Cortex of kidney (tissue), 1 donor: Measurements from ENCODE around the gene SRP9.
"Not testable (repeated sequence)": the region's sequence is repeated elsewhere in the genome, so short reads cannot be mapped to it uniquely, and the experiment has no call there.

Experiments
- DNase-seq: peaks from one replicate; lab custom pipeline; 2025; lab: John Stamatoyannopoulos, UW

Gene SRP9

DNA sequence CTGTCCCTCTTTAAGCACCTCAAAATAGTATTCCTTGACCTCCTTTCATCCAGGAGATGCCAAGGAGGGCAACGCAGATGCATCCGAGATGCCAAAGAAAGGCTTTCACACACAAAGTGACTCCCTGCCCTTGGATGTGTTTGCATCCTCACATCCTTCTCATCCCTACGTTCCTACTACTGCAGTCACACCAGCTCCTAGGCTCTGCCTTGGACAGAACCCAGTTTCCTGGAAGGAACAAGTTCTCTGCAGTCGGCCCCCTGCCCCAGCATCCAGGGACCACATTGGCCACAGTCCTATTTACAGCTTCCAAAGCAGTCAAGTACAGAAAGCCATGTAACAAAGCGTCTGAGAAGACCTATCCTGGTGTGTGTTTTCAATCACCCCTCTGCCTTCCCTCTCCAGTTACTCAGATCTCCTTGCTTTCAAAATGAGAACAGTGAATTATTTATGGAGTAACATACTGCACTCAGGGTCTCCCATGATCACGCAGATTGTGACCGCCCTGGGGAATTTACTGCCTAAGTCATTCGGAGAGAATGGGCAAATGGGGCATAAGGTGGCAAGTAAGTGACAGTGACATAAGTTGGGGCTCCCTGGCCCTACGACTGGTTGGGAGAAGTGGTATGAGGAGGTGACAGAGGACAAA lies 21.8 kb upstream of the SRP9 start:
- DNase-seq, result no peak

DNA sequence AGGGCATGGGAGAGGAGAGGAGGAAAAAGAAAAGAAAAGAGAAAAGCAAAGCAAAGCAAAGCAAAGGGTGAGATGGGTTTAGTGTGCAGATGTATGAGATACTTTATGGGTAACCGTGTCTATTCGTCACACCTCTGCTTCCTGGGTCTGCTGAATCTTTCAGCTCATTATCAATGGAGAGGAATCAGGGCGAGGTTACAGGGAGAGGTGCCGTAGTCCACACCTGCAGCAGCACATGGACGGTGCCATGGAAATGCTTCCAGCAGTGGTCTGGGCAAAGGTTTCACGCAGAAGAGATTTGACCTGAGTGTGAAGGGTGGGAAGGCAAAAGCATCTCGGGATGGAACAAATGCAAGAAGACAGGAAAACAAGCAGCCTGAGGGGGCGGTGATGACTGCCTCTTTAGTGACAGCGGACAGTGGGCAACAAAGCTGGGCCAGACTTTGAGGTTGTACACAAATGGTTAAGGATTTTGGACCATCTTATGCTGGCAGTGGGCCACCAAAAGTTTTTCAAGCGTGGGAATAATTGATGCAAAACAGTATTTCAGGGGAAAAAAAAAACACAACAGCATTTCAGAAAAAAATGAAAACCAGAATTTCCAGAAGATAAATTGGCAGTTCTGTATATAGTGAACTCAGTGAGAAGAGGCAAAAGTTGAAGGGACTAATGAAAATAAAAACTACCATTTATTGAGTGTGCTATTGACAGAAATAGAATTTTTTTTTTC lies 19.5 kb upstream of the SRP9 start:
- DNase-seq, result no peak

DNA sequence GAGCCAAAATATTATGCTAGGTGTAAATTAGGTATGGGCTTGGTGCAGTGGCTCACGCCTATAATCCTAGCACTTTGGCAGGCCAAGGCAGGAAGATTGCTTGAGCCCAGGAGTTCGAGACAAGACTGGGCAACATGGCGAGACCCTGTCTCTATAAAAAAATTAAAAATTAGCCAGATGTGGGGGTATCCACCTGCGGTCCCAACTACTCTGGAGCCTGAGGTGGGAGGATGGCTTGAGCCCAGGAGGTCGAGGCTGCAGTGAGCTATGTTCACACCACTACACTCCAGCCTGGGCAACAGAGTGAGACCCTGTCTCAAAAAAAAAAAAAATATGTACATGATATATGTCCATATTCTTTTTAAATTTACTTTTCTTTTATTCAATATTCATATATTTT lies 17.7 kb upstream of the SRP9 start:
- DNase-seq, result not testable (repeated sequence)

DNA sequence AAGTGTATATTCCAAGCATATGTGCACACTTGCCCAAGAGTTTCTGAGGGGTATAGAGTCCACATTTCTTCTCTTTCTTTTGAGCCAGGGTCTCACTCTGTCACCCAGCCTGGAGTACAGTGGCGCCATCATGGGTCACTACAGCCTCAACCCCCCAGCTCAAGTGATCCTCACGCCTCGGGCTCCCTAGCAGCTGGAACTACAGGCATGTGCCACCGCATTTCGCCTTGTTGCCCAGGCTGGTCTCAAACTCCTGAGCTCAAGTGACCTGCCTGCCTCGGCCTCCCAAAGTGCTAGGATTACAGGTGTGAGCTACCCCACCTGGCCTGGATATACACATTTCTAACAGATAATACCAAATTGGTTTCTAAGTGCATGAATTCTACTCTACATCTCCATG lies 17.1 kb upstream of the SRP9 start:
- DNase-seq, result no peak

DNA sequence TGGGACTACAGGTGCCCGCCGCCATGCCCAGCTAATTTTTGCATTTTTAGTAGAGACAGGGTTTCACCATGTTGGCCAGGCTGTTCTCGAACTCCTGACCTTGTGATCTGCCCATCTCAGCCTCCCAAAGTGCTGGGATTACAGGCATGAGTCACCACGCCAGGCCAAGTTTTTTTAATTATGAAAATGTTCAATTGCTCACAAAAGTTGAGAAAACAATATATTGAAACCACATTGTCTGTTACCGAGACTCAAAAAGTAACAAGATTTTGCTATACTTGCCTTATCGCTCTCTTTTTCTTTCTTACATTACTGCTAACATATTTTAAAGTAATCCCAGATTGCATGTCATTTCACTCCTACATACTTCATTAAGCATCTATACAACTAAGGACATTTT lies 16.2 kb upstream of the SRP9 start:
- not testable (repeated sequence) for DNase-seq

DNA sequence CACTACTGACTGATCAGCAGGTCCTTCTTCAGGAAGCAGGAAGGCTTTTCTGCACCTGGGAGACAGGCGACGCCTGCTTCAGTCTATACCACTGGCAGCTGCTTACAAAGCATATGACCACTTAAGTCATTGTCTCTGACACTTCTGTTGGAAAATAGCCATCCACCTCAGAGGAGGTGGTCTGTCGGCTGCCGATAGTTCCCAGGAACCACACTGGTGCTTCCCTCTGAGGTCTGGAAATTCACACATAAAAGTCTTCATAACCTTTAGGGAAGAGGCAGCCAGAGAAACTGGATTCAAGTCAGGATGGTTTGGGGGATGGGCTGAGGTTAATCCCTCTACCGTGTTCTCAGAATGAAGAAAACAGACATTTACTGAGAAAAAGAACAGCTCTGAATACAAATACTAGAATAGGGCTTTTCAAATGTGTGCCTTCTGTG lies 15.6 kb upstream of the SRP9 start:
- DNase-seq, result no peak

DNA sequence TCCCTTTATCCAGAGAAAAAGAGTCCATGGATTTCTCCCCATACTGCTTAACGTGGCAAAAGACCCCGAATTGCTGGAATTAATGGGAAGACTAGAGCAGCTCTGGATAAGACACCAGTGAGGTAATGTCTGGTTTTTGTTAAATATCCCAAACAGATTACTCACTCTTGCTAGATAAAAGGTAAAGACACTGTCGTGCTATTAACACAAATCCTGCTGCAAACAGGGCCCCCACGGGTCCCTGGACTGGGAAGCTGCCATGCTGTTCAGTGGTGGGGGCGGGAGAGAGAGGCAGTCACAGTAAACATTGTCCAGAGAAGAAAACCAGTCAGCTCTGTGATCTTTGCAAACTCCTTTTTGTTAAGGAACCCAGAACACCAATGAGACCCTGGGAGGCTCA lies 15.2 kb upstream of the SRP9 start:
- DNase-seq, result no peak

DNA sequence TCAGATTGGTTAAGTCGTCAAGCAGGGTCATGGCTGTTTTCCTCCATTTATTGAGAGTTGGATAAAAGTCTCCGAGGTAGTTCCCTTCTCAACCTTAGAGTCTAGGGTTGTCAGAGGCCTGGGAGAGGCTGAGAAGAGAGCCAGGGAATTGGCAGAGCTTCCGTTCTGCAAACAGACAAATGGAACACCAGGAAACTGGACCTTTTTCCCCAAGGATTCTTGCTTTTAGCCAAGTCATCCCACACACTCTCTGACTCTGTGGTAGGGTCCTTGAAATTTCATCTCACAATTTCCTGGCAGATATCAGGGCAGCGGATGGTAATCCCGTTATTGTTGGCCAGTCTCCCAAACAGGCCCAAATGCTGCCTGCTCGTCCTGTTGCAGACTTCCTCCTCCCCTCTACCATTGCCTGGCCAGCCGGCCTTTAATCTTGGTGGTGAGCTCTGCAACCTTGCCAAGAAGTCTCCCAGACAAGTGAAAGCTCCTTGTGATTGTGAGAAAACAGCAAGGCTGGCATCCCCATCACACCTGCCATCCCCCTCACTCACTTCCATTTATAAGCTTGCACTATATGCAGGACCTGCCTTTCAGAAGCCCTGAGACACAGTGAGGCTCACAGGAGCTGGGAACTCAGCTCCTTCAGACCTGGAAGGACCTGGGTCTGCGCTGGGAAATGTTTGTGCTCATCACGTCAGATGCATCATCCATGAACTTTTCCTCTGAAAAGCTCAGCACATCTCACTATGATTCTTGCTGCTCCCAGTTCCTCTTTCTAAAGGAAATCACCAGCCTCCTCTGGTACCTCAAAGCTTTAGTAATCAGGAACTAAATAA lies 13.7 kb upstream of the SRP9 start:
- DNase-seq, result no peak

DNA sequence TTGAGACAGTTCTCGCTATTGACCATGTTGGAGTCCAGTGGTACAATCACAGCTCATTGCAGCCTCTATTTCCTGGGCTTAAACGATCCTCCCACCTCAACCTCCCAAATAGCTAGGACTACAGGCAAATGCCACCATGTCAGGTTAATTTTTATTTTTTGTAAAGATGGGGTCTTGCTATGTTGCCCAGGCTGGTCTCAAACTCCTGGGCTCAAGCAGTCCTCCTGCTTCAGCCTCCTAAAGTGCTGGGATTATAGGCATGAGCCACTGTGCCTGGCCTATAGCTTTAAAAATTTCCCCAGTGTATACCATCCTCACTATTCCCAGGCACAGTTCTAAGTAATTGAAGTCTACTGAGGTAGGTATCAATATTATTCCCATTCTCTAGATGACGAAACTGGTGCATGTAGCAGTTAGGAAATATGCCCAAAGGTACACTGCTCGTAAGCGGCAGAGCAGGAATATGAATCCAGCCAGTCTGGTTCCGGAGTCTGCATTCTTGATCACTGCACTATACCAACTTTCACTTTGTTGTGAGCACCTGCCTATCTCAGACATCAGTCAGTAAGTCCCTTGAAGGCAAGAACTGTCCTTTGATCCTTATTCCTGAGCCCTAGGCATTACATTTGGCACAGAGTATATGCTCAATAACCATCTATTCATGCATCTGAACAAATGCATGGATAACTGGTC lies 11.5 kb upstream of the SRP9 start:
- DNase-seq, result no peak

DNA sequence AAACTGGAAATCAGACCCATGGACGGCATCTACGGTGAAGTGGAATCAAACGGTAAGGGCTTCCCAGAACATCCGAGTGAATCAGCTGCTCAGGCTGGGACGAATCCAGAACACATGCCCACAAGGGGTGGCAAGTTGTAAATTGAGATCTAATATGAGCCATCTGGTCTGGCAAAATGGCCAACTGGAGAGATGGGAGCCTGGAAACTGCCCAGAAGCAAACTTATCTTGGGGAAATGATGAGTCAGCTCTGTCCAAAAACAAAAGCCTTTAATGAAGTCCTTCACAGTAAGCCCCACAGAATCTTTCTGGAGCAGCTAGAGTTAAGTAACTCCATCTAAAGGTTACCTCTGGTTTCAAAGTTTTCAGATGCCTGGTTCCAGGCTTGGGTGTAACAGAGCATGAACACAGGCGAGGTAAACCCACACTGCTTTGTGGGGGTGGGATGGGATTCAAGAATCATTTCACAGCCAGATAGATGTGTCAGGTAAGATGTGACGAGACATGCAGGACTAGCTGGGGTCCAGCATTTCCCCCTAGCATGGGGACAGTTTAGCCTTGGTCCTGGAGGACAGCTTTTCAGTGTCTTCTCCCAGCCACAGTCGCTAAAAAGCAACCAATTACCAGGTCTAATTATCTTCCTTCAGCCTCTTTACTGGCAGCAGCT lies 10.5 kb upstream of the SRP9 start:
- DNase-seq, result no peak

DNA sequence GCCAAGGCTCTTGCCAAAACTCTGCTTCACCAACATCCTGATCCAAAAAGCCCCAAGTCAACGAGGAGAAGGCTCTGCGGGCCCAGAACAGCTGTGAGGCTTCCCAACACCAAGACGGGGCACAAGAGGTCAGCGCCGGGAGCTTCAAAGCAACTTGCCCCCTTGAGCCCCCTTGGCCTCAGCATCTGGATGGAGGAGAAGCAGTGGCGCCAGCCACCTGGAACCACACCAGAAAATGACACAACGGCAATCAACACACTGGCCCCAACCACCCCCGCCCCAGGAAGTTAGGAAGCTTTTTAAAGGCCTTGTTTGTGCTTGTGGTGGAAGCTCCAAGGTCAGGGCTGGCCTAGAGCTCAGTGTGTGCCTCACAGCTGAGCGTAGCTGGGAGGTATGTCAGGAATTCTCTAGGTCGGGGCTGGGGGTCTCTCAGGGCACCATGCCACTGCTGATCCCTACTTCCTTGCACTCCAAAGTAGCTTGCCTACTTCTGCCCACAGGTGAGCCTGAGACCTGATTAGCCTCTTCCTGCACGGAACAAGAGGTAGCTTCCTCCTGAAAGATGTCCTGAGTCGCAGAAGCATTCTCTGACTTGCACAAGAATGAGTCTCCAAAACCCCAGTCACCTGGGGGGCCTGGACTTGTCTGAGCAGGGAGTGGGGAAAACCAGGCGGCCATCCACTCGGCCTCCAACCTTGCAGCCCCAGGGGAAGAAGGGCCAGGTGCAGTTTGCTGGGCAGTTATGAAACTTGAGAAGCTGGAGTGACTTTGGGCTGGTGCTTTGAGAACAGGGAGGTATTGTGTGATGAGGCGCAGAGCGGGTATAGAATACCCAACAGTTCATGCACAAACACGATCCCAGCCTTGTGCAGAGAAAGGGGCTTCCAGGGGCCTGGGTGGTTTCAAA lies 9.7 kb upstream of the SRP9 start:
- no peak for DNase-seq

DNA sequence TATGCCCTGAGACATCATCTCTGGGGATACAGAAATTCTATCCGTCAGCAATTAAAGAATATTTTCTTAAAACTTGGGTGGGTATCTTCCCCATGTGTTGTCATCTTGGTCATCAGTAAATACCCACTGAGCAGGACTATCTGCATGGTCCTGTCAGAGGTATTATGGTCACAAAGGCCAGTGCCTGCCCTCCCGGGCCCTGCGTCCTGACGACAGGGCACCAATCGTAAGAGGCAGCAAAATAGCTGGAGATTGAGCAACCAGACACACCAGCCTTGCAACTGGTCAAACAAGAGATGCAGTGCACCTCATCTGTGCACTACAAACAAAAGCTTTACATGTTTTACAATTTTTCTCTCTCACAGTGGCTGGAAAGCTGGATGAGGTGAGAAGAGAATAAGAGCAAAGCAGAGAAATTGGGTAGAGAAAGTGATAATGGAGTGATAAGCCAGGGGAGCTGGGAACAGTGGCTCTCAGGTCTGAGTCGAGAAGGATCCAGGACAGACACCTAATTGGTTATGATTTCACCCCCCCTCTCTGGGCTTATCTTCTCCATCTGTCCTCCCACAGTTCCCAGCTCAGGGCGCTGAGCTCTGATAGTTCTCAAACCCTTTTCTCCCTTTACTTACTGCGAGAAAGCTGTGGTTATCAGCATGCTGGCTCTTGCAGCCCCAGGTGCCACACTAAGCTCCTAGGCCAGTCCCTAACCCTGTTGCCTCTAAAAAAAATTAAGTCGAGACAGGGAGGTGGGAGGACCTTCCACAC lies 8.8 kb upstream of the SRP9 start:
- no peak for DNase-seq

DNA sequence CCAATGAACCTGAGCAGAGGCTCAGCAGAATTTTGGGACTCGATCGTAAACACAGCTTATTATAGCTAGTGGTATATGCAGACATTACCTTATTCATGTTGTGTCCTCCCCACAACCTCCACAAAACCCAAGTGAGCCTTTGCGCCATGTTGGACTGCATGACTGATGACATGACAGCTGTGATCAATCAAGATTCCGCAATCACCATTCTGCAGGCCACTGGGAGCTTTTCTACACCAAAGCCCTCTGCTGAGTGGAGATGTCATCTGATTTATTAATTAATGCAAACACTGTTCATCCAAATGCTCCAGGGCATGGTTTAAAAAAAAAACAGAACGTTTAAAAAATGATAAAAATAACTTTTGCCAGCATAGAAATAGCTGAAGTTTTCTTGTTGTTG lies 7.9 kb upstream of the SRP9 start:
- DNase-seq, result no peak

DNA sequence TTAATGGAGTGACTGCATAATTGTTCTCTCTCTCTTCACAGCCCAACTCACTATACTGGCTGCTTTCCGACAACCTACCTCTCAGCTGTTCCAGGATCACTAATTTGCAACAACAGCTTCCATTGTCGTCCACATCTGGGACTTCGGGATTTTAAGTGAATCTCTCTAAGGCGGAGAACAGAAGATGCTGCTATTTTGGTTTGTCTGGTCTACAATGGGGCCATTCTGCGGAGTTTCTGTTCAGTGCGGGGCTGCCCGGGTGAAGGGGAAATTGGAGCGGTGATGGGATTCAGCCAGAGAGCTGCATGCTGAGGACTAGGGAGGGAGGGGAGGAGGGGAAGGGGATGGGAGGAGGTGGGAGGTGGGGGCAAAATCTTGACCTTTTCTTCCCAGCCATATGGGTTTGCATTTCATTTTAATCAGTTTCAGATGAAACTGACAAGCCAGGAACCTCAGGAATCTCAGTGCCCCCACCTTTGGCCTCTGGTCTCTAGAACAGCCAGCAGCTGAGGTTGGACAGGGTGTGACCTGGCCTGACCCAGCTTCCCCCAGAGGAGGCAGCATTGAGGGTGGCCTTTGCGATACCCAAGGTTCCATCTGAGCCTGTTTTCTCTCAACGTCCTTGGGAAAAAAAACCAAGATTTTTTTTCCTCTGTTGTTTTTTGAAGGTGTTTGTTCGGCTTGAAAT lies 6.9 kb upstream of the SRP9 start:
- DNase-seq, result no peak

DNA sequence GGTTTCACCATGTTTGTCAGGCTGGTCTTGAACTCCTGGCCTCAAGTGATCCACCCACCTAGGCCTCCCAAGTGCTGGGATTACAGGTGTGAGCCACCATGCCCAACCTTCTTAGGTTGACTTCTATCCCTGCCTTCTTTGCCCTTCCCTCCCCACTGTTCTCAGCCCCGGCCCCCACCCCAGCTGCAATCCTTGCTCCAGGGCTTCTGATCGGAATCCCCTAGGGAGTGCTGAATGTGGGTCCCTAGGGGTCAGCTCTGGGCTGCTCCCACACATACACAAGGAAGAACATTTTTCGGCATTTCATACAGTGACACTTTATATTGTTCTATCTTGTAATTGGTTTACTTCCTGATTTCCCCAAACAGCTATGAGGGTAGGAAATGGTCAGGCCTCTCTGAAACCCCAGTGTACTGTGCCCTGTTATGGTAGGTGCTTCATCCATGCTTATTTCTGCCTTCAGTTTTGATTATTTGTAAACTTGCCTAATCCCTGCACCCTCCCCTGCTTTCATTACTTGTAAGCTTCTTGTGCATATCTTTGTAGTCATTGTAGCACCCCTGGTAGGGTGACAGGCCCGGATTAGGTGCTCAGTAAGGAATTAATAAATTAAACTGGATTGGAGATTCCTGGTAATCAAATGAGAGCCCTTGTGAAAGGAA lies 5.8 kb upstream of the SRP9 start:
- DNase-seq, result no peak

DNA sequence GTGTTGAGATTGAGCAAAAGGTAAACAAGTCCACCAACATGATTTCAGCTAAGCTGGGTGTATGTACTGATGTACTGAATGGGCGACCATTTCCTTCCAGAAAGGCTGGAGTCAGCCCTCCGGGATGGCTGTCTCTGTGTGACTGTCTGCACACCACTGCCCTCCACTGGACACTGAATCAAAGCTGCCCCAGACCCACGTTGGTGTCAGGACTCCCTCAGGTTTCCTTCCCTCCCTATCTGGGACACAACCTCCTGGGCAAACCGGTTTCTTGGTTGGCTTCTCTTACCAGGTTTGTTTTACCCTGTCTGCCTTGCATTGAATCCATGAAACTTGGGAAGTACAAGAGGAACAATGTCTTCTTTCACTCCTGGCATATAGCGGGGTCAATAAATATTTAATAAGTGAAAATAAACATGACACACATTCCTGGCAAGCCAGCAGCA lies 5.3 kb upstream of the SRP9 start:
- no peak for DNase-seq

DNA sequence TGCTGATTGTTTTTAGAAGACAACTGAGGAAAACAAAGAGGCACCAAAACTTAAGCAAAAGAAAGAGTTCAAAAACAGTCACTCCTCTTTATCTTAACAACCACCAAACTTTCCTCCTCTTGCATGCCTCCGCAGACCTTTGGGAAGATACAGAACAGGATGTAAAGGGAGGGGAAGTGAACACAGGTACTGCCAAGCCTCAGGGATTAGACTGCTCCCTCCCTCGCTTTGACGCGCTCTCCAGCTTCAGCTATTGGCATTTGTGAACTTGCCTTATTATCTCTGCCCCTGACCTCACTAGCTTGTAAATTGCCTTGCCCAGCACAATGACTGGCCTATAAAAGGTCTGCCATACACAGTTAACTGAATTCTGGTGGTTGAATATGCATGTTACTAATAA lies 4.8 kb upstream of the SRP9 start:
- no peak for DNase-seq

DNA sequence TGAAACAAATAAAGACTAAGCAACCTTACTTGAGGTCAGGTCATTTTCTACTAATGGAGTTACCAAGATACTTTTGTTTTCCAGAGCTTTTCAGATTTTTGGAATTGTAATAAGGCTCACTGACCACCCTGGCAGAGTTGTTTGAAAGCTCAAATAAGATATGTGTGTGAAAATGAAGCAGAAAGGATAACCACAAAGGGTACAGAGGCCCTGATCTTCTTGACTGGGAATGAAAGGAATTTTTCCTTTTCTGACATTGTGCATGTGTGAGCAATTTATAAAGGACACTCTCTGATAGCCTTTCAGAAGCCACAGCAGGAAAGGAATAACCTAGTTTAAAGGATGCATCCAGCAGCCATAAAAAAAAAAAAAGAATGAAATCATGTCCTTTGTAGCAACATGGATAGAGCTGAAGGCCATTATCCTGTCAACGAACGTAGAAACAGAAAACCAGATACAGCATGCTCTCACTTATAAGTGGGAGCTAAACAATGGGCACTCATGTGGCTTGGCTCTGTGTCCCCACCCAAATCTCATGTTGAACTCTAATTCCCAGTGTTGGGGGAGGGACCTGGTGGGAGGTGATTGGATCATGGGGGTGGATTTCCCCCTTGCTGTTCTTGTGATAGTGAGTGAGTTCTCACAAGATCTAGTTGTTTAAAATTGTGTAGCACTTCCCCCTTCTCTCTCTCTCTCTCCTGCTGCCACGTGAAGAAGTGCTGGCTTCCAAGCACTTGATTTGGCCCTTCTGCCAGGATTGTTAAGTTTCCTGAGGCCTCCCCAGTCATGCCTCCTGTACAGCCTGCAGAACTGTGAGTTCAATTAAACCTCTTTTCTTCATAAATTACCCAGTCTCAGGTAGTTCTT lies 3.1 kb upstream of the SRP9 start:
- DNase-seq, result no peak
